CD14-positive monocyte (primary cell): ENCODE results near the gene KSR2. TPM values are rescaled to one million over a fixed set of nuclear protein-coding genes. Genes with fewer than 3 reads are reported as not detected.

ENCODE experiments used
- DNase-seq, 3 donors: peaks; one replicate each; pipeline ENCODE4 v3.0.0-alpha.2; 2011 to 2022
- H2AFZ ChIP-seq: 2 replicates; pipeline ENCODE4 v1.6.0; 2012; ENCODE audit warnings: mild to moderate bottlenecking, low read depth, low read length, inconsistent platforms; ENCODE audit not compliant: insufficient read depth, poor library complexity, severe bottlenecking
- H3K27ac ChIP-seq, 2 donors: 1 replicate in 1 of 2; 2 replicates in 1 of 2; pipeline ENCODE4 v1.5.1; 2012 to 2013; ENCODE audit warnings: low read length in 2 of 2, control low read depth in 1 of 2, inconsistent platforms in 1 of 2, low read depth in 1 of 2, mild to moderate bottlenecking in 1 of 2
- H3K27me3 ChIP-seq, 2 donors: one replicate each; pipeline versions ENCODE4 v1.6.0 to v1.6.1; 2011 to 2013; ENCODE audit warnings: low read length in 2 of 2; ENCODE audit not compliant: control insufficient read depth in 2 of 2, insufficient read depth in 2 of 2
- H3K36me3 ChIP-seq, 2 donors: replicated peaks in 1 of 2; 1 replicate in 1 of 2; 2 replicates in 1 of 2; pipeline versions ENCODE4 v1.5.1 to v1.6.1; 2012 to 2013; ENCODE audit warnings: low read length in 2 of 2, control low read depth in 1 of 2, inconsistent platforms in 1 of 2, mild to moderate bottlenecking in 1 of 2; ENCODE audit not compliant: insufficient read depth in 2 of 2, control insufficient read depth in 1 of 2
- H3K4me1 ChIP-seq, 2 donors: 1 replicate in 1 of 2; 2 replicates in 1 of 2; pipeline versions ENCODE4 v1.5.1 to v1.6.1; 2012 to 2013; ENCODE audit warnings: low read length in 2 of 2, control low read depth in 1 of 2, inconsistent platforms in 1 of 2, mild to moderate bottlenecking in 1 of 2, moderate library complexity in 1 of 2; ENCODE audit not compliant: insufficient read depth in 2 of 2, control insufficient read depth in 1 of 2
- H3K4me2 ChIP-seq: replicated peaks from 2 replicates; pipeline ENCODE3; 2012; ENCODE audit warnings: low read length, moderate library complexity, mild to moderate bottlenecking; ENCODE audit not compliant: poor library complexity, severe bottlenecking; ENCODE audit errors: extremely low read depth
- H3K4me3 ChIP-seq, 3 experiments: fragments of 200-600 bp in 1 of 3; sonication (generic) in 1 of 3; replicated peaks in 1 of 3; 1 replicate in 2 of 3; 2 replicates in 1 of 3; pipeline ENCODE4 v1.5.1; 2011 to 2013; ENCODE audit warnings: low read length in 3 of 3, mild to moderate bottlenecking in 3 of 3, control low read depth in 2 of 3, low read depth in 2 of 3, inconsistent platforms in 1 of 3, moderate library complexity in 1 of 3
- H3K79me2 ChIP-seq: 2 replicates; pipeline ENCODE4 v1.6.0; 2012; ENCODE audit warnings: mild to moderate bottlenecking, control low read depth, inconsistent platforms, low read length, moderate library complexity; ENCODE audit not compliant: insufficient read depth
- H3K9ac ChIP-seq: 2 replicates; pipeline ENCODE4 v1.6.0; 2017; ENCODE audit warnings: low read length, mild to moderate bottlenecking; ENCODE audit not compliant: insufficient read depth, poor library complexity, severe bottlenecking
- H3K9me3 ChIP-seq, 2 donors: replicated peaks in 1 of 2; 1 replicate in 1 of 2; 2 replicates in 1 of 2; pipeline versions ENCODE4 v1.5.1 to v1.6.1; 2012 to 2013; ENCODE audit warnings: low read length in 2 of 2, control low read depth in 1 of 2; ENCODE audit not compliant: control insufficient read depth in 1 of 2, insufficient read depth in 1 of 2
- H4K20me1 ChIP-seq: 2 replicates; pipeline ENCODE4 v1.6.0; 2012; ENCODE audit warnings: mild to moderate bottlenecking, low read length, control low read depth, moderate library complexity; ENCODE audit not compliant: insufficient read depth
- H3K27ac Mint-ChIP-seq, 7 donors: one replicate each; pipeline ENCODE4 v1.8.0; 2020; ENCODE audit warnings: mild to moderate bottlenecking in 7 of 7, mixed read lengths in 7 of 7, moderate library complexity in 6 of 7, inconsistent platforms in 2 of 7
- H3K27me3 Mint-ChIP-seq, 3 donors: one replicate each; pipeline ENCODE4 v1.8.0; 2021 to 2022; ENCODE audit warnings: low read depth in 3 of 3, mild to moderate bottlenecking in 3 of 3, mixed read lengths in 3 of 3, moderate library complexity in 3 of 3, inconsistent platforms in 1 of 3
- H3K36me3 Mint-ChIP-seq, 2 donors: one replicate each; pipeline ENCODE4 v1.8.0; 2020; ENCODE audit warnings: mixed read lengths in 2 of 2, inconsistent platforms in 1 of 2, mild to moderate bottlenecking in 1 of 2
- H3K4me1 Mint-ChIP-seq: one replicate; pipeline ENCODE4 v1.8.0; 2020; ENCODE audit warnings: mild to moderate bottlenecking, mixed read lengths
- H3K4me3 Mint-ChIP-seq, 2 donors: one replicate each; pipeline ENCODE4 v1.8.0; 2020; ENCODE audit warnings: mild to moderate bottlenecking in 2 of 2, mixed read lengths in 2 of 2, moderate library complexity in 1 of 2
- H3K9me3 Mint-ChIP-seq, 7 donors: one replicate each; pipeline ENCODE4 v1.8.0; 2020 to 2022; ENCODE audit warnings: mixed read lengths in 7 of 7, mild to moderate bottlenecking in 6 of 7, moderate library complexity in 6 of 7, inconsistent platforms in 2 of 7
- CTCF ChIP-seq: fragments of 200-600 bp; IDR thresholded peaks from one replicate; pipeline ENCODE4 v1.8.0; 2022; ENCODE audit warnings: antibody characterized with exemption, mild to moderate bottlenecking
- WGBS: methylation state at CpG from one replicate; pipeline ENCODE4 v1.1.5; 2013; ENCODE audit warnings: missing lambda C conversion rate; ENCODE audit not compliant: insufficient coverage; 5-methylcytosine and 5-hydroxymethylcytosine counted together
- intact Hi-C, 2 donors: fragments of 100-400 bp; cut with micrococcal nuclease; formaldehyde crosslinking; loops; one replicate each; pipeline versions ENCODE4 v1.15.0 to v1.15.1; 2023
- polyA plus RNA-seq, 3 donors: library from polyadenylated mRNA; depleted of rRNA in 1 of 3; unstranded in 2 of 3; stranded (reverse) in 1 of 3; fragments of 300-500 nt in 2 of 3; fragments of >200 nt in 1 of 3; fragmentation: Illumina TruSeq in 2 of 3; gene quantifications; 1 replicate in 2 of 3; 2 replicates in 1 of 3; pipeline ENCODE4 v1.2.3, GENCODE V29; 2012 to 2021

Gene KSR2
- polyA plus RNA-seq, 3 donors, result not detected

GRCh38 chr12:117521867-117522266 is 446.9 kb downstream of the KSR2 start:
- H3K36me3 ChIP-seq, result no peaks in the 10 kb centered on the region
- Mint-ChIP-seq H3K4me3 (peak overlapping the region; percentile 9 to 76), H3K27ac (peak overlapping the region in 5 of 7 donors; percentile 31 to 82 (median 52)), H3K9me3 (peaks cover 0 to 16% (median 7%) of the 10 kb centered on the region in 7 donors), H3K4me1 (peaks cover 67% of the 10 kb centered on the region), H3K27me3 (peaks cover 21 to 29% (median 24%) of the 10 kb centered on the region in 3 donors), H3K36me3 (peaks cover 6 to 11% of the 10 kb centered on the region in 2 donors)
- peak overlapping the region; percentile 63 for H3K4me2 ChIP-seq
- no peak overlapping the region for H3K27ac ChIP-seq
- peaks cover 6 to 9% of the 10 kb centered on the region in 2 donors for H3K27me3 ChIP-seq
- H3K9me3 ChIP-seq, result peaks cover 0 to 4% of the 10 kb centered on the region in 2 donors
- 53% methylated on average over 4 of the region's 5 CpGs for WGBS
- DNase-seq, result no peak
- intact Hi-C loops, result no loop called here
- H3K4me3 ChIP-seq, result peak overlapping the region in 1 of 3 experiments; percentile 52
- H2AFZ ChIP-seq, result no peak overlapping the region
- H3K4me1 ChIP-seq, result peaks cover 56 to 62% of the 10 kb centered on the region in 2 donors
- H3K79me2 ChIP-seq, result no peaks in the 10 kb centered on the region
- no peak for TF ChIP-seq CTCF
- no peak overlapping the region for H3K9ac ChIP-seq
- no peaks in the 10 kb centered on the region for H4K20me1 ChIP-seq

GRCh38 chr12:117521346-117521745 is 447.4 kb downstream of the KSR2 start:
- no peak for TF ChIP-seq CTCF

More at GRCh38 chr12:117521346-117521745, 447.4 kb downstream of the KSR2 start:
- peaks cover 6 to 9% of the 10 kb centered on the region in 2 donors for H3K27me3 ChIP-seq
- H3K9me3 Mint-ChIP-seq, result peaks cover 0 to 15% (median 7%) of the 10 kb centered on the region in 7 donors
- H3K4me2 ChIP-seq, result peak overlapping the region; percentile 63
- peak overlapping the region in 6 of 7 donors; percentile 17 to 91 (median 72) for H3K27ac Mint-ChIP-seq
- peak overlapping the region in 1 of 3 experiments; percentile 52 for H3K4me3 ChIP-seq
- intact Hi-C loops, result no loop called here
- H3K36me3 Mint-ChIP-seq, result peaks cover 3 to 11% of the 10 kb centered on the region in 2 donors
- DNase-seq, result peak; percentile 69 to 85 (median 80)
- peaks cover 0 to 7% of the 10 kb centered on the region in 2 donors for H3K9me3 ChIP-seq
- H3K27me3 Mint-ChIP-seq, result peaks cover 17 to 26% (median 21%) of the 10 kb centered on the region in 3 donors
- no peak overlapping the region for H3K9ac ChIP-seq
- peaks cover 56 to 62% of the 10 kb centered on the region in 2 donors for H3K4me1 ChIP-seq
- no peak overlapping the region for H2AFZ ChIP-seq
- no peaks in the 10 kb centered on the region for H3K36me3 ChIP-seq
- peaks cover 67% of the 10 kb centered on the region for H3K4me1 Mint-ChIP-seq
- WGBS, result no CpG with 5 or more reads among the region's 7 CpGs
- H3K79me2 ChIP-seq, result no peaks in the 10 kb centered on the region
- peak overlapping the region in 1 of 2 donors; percentile 27 for H3K27ac ChIP-seq
- H3K4me3 Mint-ChIP-seq, result peak overlapping the region in 1 of 2 donors; percentile 71
- H4K20me1 ChIP-seq, result no peaks in the 10 kb centered on the region
